Activated B cell treated with CpG ODN at 0.5 μM for 24 hours (primary cell): ENCODE results near the gene UPF2. TPM values are rescaled to one million over a fixed set of nuclear protein-coding genes. Genes with fewer than 3 reads are reported as not detected.

Experiments used
- ATAC-seq: fragments of 200-7000 bp; cut with Tn5 transposase; one replicate; pipeline ENCODE4 v1.10.0; 2021; ENCODE audit warnings: low read depth, mild to moderate bottlenecking, moderate library complexity
- CTCF ChIA-PET: fragments of 350-600 bp; sonication (Branson Sonifier 250); formaldehyde crosslinking; loops from one replicate; lab custom pipeline; 2021; ENCODE audit warnings: antibody characterized with exemption; lab: Charles Lee
- POLR2A ChIA-PET: fragments of 350-600 bp; sonication (Branson Sonifier 250); formaldehyde crosslinking; loops from one replicate; lab custom pipeline; 2021; ENCODE audit warnings: antibody characterized with exemption; lab: Charles Lee
- DNase-seq: peaks from one replicate; pipeline ENCODE4 v3.0.0; 2022
- H3K27ac Mint-ChIP-seq: one replicate; pipeline ENCODE4 v1.8.0; 2020; ENCODE audit warnings: mixed read lengths
- H3K27me3 Mint-ChIP-seq: one replicate; pipeline ENCODE4 v1.8.0; 2021; ENCODE audit warnings: mixed read lengths
- H3K36me3 Mint-ChIP-seq: one replicate; pipeline ENCODE4 v1.8.0; 2021; ENCODE audit warnings: low read depth, mixed read lengths
- H3K4me1 Mint-ChIP-seq: one replicate; pipeline ENCODE4 v1.8.0; 2021; ENCODE audit warnings: mixed read lengths
- H3K4me3 Mint-ChIP-seq: one replicate; pipeline ENCODE4 v1.8.0; 2020; ENCODE audit warnings: mild to moderate bottlenecking, mixed read lengths
- H3K9me3 Mint-ChIP-seq: one replicate; pipeline ENCODE4 v1.8.0; 2020; ENCODE audit warnings: mixed read lengths
- intact Hi-C: fragments of 100-400 bp; cut with micrococcal nuclease; formaldehyde crosslinking; loops from one replicate; pipeline ENCODE4 v1.15.1; 2024
- total RNA-seq: library from RNA; stranded (reverse); gene quantifications from 2 replicates; pipeline ENCODE4 v1.2.3, GENCODE V29; 2022
- TF ChIP-seq, protein P1 (sequence below): fragments of 200-600 bp; IDR thresholded peaks from one replicate; pipeline ENCODE4 v1.8.0; 2022; ENCODE audit warnings: antibody characterized with exemption, mild to moderate bottlenecking

Gene UPF2
- total RNA-seq, 1 donor from 2014 or later: 58.0 TPM

- intact Hi-C loops: no loop called here
- Mint-ChIP-seq H3K4me3 (no peak overlapping the region), H3K36me3 (no peaks in the 10 kb centered on the region), H3K9me3 (no peaks in the 10 kb centered on the region), H3K27me3 (no peaks in the 10 kb centered on the region), H3K4me1 (peaks cover 12% of the 10 kb centered on the region), H3K27ac (no peak overlapping the region)
- ChIA-PET POLR2A (interaction anchor here (0.6 kb wide), 1 partner anchor 142 kb away, joined by 3 read pairs; no protein-coding TSS in a partner anchor), CTCF (no interaction called here)
- DNase-seq: no peak
- TF ChIP-seq, protein P1, sequence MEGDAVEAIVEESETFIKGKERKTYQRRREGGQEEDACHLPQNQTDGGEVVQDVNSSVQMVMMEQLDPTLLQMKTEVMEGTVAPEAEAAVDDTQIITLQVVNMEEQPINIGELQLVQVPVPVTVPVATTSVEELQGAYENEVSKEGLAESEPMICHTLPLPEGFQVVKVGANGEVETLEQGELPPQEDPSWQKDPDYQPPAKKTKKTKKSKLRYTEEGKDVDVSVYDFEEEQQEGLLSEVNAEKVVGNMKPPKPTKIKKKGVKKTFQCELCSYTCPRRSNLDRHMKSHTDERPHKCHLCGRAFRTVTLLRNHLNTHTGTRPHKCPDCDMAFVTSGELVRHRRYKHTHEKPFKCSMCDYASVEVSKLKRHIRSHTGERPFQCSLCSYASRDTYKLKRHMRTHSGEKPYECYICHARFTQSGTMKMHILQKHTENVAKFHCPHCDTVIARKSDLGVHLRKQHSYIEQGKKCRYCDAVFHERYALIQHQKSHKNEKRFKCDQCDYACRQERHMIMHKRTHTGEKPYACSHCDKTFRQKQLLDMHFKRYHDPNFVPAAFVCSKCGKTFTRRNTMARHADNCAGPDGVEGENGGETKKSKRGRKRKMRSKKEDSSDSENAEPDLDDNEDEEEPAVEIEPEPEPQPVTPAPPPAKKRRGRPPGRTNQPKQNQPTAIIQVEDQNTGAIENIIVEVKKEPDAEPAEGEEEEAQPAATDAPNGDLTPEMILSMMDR: no peak
- no peak for ATAC-seq
Observed at GRCh38 chr10:11886138-11886474, 156.5 kb downstream of the UPF2 start.

GRCh38 chr10:11885437-11886137 is 157.0 kb downstream of the UPF2 start:
- H3K4me3 Mint-ChIP-seq: no peak overlapping the region
- H3K9me3 Mint-ChIP-seq: no peaks in the 10 kb centered on the region
- CTCF ChIA-PET: no interaction called here
- H3K36me3 Mint-ChIP-seq: no peaks in the 10 kb centered on the region
- no peaks in the 10 kb centered on the region for H3K27me3 Mint-ChIP-seq
- no peak overlapping the region for H3K27ac Mint-ChIP-seq
- H3K4me1 Mint-ChIP-seq: peaks cover 12% of the 10 kb centered on the region
- intact Hi-C loops: no loop called here
- ATAC-seq (no peak), DNase-seq (no peak)
- TF ChIP-seq, protein P1: no peak
- POLR2A ChIA-PET: interaction anchor here (0.6 kb wide), 1 partner anchor 143 kb away, joined by 3 read pairs; no protein-coding TSS in a partner anchor

DNA sequence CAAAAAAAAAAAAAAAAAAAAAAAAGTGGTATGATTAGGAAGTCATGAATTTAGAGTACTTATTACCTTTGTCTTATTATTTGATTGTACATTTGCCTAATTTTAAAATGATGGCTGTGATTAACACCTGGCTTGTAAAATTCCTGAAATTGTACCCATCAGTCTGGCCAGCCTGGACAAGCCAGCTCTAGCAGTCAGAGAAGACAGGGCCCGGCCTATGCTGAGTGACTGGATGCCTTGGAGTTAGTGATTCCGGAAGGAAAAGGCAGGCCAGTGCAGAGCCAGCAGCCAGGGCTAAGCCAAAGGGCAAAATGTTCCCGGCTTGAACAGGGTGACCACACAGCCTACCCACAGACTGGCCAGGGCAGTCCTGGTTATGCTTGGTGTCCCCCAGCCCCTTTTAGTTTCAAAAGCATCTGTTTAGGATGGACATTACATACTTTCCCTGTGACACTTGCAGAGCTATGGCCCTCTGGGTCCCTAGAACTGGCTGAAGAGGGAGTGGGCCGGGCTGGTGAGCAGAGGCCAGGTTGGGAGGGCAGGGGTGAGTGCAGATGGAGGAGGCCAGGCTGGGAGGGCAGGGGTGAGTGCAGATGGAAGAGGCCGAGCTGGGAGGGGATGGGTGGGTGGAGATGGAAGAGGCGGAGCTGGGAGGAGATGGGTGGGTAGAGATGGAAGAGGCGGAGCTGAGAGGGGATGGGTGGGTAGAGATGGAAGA is 157.7 kb downstream of the UPF2 start:
- ATAC-seq: no peak
- TF ChIP-seq, protein P1: no peak
- Mint-ChIP-seq H3K4me3 (no peak overlapping the region), H3K4me1 (peaks cover 12% of the 10 kb centered on the region), H3K9me3 (no peaks in the 10 kb centered on the region), H3K27ac (no peak overlapping the region), H3K27me3 (no peaks in the 10 kb centered on the region), H3K36me3 (no peaks in the 10 kb centered on the region)
- ChIA-PET CTCF (no interaction called here), POLR2A (interaction anchor here (1.3 kb wide), 1 partner anchor 12 kb away, joined by 5 read pairs; no protein-coding TSS in a partner anchor)
- intact Hi-C loops: no loop called here
- DNase-seq: no peak

- TF ChIP-seq, protein P1: no peak
- CTCF ChIA-PET: no interaction called here
- Mint-ChIP-seq H3K36me3 (no peaks in the 10 kb centered on the region), H3K27me3 (peaks cover 5% of the 10 kb centered on the region), H3K9me3 (no peaks in the 10 kb centered on the region), H3K4me1 (peaks cover 12% of the 10 kb centered on the region), H3K27ac (no peak overlapping the region), H3K4me3 (no peak overlapping the region)
- no peak for ATAC-seq
- DNase-seq: no peak
- intact Hi-C loops: no loop called here
- POLR2A ChIA-PET: no interaction called here
Observed at GRCh38 chr10:11882646-11883375, 159.8 kb downstream of the UPF2 start.
